Endothelial cell of umbilical vein (primary cell): ENCODE results near the gene CLEC16A. TPM values are rescaled to one million over a fixed set of nuclear protein-coding genes. Genes with fewer than 3 reads are reported as not detected.

Experiments used
- BruUV-seq: library from RNA; stranded (reverse); fragments of 400-500 nt; replicated peaks from 2 replicates; lab custom pipeline; 2021; lab: Mats Ljungman, UMichigan
- CTCF ChIA-PET: fragments of 300-600, 350-600 bp; sonication (Branson Sonifier 250); formaldehyde crosslinking; loops from one replicate; lab custom pipeline; 2021; ENCODE audit warnings: antibody characterized with exemption, inconsistent platforms; lab: Charles Lee
- POLR2A ChIA-PET: fragments of 300-600, 350-600 bp; sonication (Branson Sonifier 250); formaldehyde crosslinking; loops from one replicate; lab custom pipeline; 2021; ENCODE audit warnings: antibody characterized with exemption, inconsistent platforms; lab: Charles Lee
- DNase-seq: peaks from one replicate; pipeline ENCODE4 v3.0.0-alpha.2; 2011; ENCODE audit warnings: low read depth, low spot score
- FAIRE-seq: peaks from 2 replicates; lab custom pipeline; 2011; peaks lifted over from hg19 to GRCh38; lab: Jason Lieb, UNC
- H2AFZ ChIP-seq: 2 replicates; pipeline ENCODE4 v1.6.0; 2012; ENCODE audit warnings: low read depth, low read length, control low read depth, inconsistent platforms
- H3K27ac ChIP-seq: 2 replicates; pipeline ENCODE4 v1.5.1; 2011; ENCODE audit warnings: low read depth, mild to moderate bottlenecking, control low read depth, low read length, moderate library complexity; ENCODE audit not compliant: insufficient read depth
- H3K27me3 ChIP-seq, 2 experiments: 2 replicates each; pipeline versions ENCODE4 v1.6.0 to v1.6.1; 2011; ENCODE audit warnings: low read length in 2 of 2, mixed read lengths in 1 of 2; ENCODE audit not compliant: control insufficient read depth in 2 of 2, insufficient read depth in 2 of 2
- H3K36me3 ChIP-seq, 2 experiments: 2 replicates in 1 of 2; 3 replicates in 1 of 2; pipeline ENCODE4 v1.5.1; 2011; ENCODE audit warnings: low read length in 2 of 2, mild to moderate bottlenecking in 1 of 2, moderate library complexity in 1 of 2; ENCODE audit not compliant: control insufficient read depth in 2 of 2, insufficient read depth in 2 of 2; ENCODE audit errors: extremely low read depth in 1 of 2
- H3K4me1 ChIP-seq: 3 replicates; pipeline ENCODE4 v1.5.1; 2011; ENCODE audit warnings: mild to moderate bottlenecking, low read length; ENCODE audit not compliant: control insufficient read depth, insufficient read depth; ENCODE audit errors: extremely low read depth
- H3K4me2 ChIP-seq: 2 replicates; pipeline ENCODE4 v1.6.1; 2011; ENCODE audit warnings: low read length, control low read depth, mixed read lengths; ENCODE audit not compliant: insufficient read depth
- H3K4me3 ChIP-seq, 3 experiments: fragments of 200-600 bp in 1 of 3; sonication (generic), shearing (Covaris generic) in 1 of 3; replicated peaks in 1 of 3; 2 replicates each; pipeline ENCODE4 v1.5.1; 2011 to 2016; ENCODE audit warnings: control low read depth in 3 of 3, low read length in 3 of 3, mild to moderate bottlenecking in 2 of 3, inconsistent platforms in 1 of 3, low read depth in 1 of 3, moderate library complexity in 1 of 3; ENCODE audit not compliant: insufficient read depth in 1 of 3
- H3K79me2 ChIP-seq: 2 replicates; pipeline ENCODE4 v1.6.0; 2012; ENCODE audit warnings: low read length, inconsistent platforms; ENCODE audit not compliant: control insufficient read depth, insufficient read depth
- H3K9ac ChIP-seq: replicated peaks from 2 replicates; pipeline ENCODE3; 2011; ENCODE audit warnings: low read length, control low read depth; ENCODE audit not compliant: insufficient read depth; ENCODE audit errors: extremely low read depth
- H3K9me1 ChIP-seq: replicated peaks from 3 replicates; pipeline ENCODE4 v1.6.0; 2011; ENCODE audit warnings: mild to moderate bottlenecking, low read length; ENCODE audit not compliant: control insufficient read depth, insufficient read depth; ENCODE audit errors: extremely low read depth
- H3K9me3 ChIP-seq: replicated peaks from 2 replicates; pipeline ENCODE4 v1.5.1; 2012; ENCODE audit warnings: low read length, inconsistent platforms; ENCODE audit not compliant: control insufficient read depth, insufficient read depth
- H4K20me1 ChIP-seq: replicated peaks from 2 replicates; pipeline ENCODE3; 2011; ENCODE audit warnings: mild to moderate bottlenecking, low read length; ENCODE audit not compliant: control insufficient read depth, insufficient read depth; ENCODE audit errors: extremely low read depth
- EZH2 ChIP-seq: IDR thresholded peaks from 2 replicates; pipeline ENCODE4 v1.6.1; 2012; ENCODE audit warnings: borderline replicate concordance, low read depth, mild to moderate bottlenecking, moderate library complexity, low read length, inconsistent platforms; ENCODE audit not compliant: severe bottlenecking
- FOS ChIP-seq: IDR thresholded peaks from 2 replicates; pipeline ENCODE4 v1.6.1; 2011; ENCODE audit warnings: mild to moderate bottlenecking, low read length, moderate library complexity, borderline replicate concordance; ENCODE audit not compliant: insufficient read depth
- GATA2 ChIP-seq: IDR thresholded peaks from 2 replicates; pipeline ENCODE4 v1.7.0; 2011; ENCODE audit warnings: low read depth, mild to moderate bottlenecking, moderate library complexity, mixed read lengths, low read length; ENCODE audit not compliant: insufficient read length, insufficient read depth
- JUN ChIP-seq: IDR thresholded peaks from 2 replicates; pipeline ENCODE4 v1.6.1; 2011; ENCODE audit warnings: borderline replicate concordance, low read depth; ENCODE audit not compliant: insufficient read length, insufficient read depth
- MYC ChIP-seq: IDR thresholded peaks from one replicate; pipeline ENCODE4 v1.6.1; 2011; ENCODE audit warnings: mild to moderate bottlenecking, low read depth, low read length
- POLR2A ChIP-seq: IDR thresholded peaks from 2 replicates; pipeline ENCODE4 v1.6.1; 2012; ENCODE audit warnings: low read depth, mild to moderate bottlenecking, control low read depth, low read length
- POLR2AphosphoS5 ChIP-seq: IDR thresholded peaks from 2 replicates; pipeline ENCODE4 v1.6.1; 2012; ENCODE audit warnings: low read depth, mild to moderate bottlenecking, control low read depth, low read length, moderate library complexity; ENCODE audit not compliant: insufficient read depth
- dilution Hi-C: fragments of 300-500 bp; cut with MboI; formaldehyde crosslinking; loops from one replicate; pipeline ENCODE4 v1.15.0; 2019; ENCODE audit warnings: low sequenced_read_pairs; ENCODE audit not compliant: extremely low pct_ligation_motif_present
- intact Hi-C: fragments of 100-400 bp; cut with micrococcal nuclease; formaldehyde crosslinking; loops from one replicate; pipeline ENCODE4 v1.10.0; 2022
- polyA plus RNA-seq, 4 experiments: library from polyadenylated mRNA; depleted of rRNA in 3 of 4; stranded (reverse) in 3 of 4; unstranded in 1 of 4; fragments of >200 nt; gene quantifications; 2 replicates each; pipeline versions ENCODE4 v1.2.1 to v1.2.3, GENCODE V29; 2011 to 2012; ENCODE audit warnings: missing spikeins in 1 of 4
- total RNA-seq: library from RNA; stranded (reverse); gene quantifications from 2 replicates; pipeline ENCODE4 v1.2.3, GENCODE V29; 2021
- TF ChIP-seq, protein P1 (sequence below): IDR thresholded peaks from 2 replicates; pipeline ENCODE4 v1.6.1; 2011; ENCODE audit not compliant: insufficient read depth, insufficient read length
- TF ChIP-seq, protein P2 (sequence below), 2 donors: IDR thresholded peaks; 1 replicate in 1 of 2; 2 replicates in 1 of 2; pipeline ENCODE4 v1.5.1; 2011; ENCODE audit warnings: low read length in 2 of 2, mild to moderate bottlenecking in 2 of 2, moderate library complexity in 2 of 2, control low read depth in 1 of 2, inconsistent platforms in 1 of 2, low read depth in 1 of 2; ENCODE audit not compliant: insufficient read depth in 1 of 2; ENCODE audit errors: extremely low read depth in 1 of 2

Gene CLEC16A
- total and polyA plus RNA-seq, 2 donors (not counting 3 experiments of a cell fraction or from before 2014, with no cell fraction given) = 11.4 to 23.3 TPM

DNA sequence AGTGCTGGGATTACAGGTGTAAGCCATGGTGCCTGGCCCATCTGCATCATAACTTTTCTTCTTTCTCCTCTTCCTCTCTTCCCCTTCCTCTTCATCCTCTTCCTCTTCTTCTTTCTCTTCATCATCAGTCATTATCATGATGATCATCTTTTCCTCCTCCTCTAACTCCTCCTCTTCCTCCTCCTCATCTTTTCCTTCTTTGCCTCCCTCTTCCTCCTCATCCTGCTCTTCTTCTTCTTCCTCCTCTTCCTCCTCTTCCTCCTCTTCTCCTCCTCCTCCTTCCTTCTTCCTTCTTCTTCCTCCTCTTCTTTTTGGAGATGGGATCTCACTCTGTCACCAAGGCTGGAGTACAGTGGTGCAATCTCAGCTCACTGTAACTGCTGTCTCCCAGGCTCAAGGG lies 249.1 kb downstream of the CLEC16A start:
- Histone ChIP-seq H3K9ac (no peak overlapping the region), H3K9me1 (no peaks in the 10 kb centered on the region), H3K4me3 (no peak overlapping the region), H2AFZ (no peak overlapping the region), H3K9me3 (no peaks in the 10 kb centered on the region), H3K79me2 (no peaks in the 10 kb centered on the region), H4K20me1 (no peaks in the 10 kb centered on the region), H3K36me3 (no peaks in the 10 kb centered on the region), H3K4me2 (no peak overlapping the region), H3K27ac (no peak overlapping the region), H3K4me1 (no peaks in the 10 kb centered on the region), H3K27me3 (no peaks in the 10 kb centered on the region)
- TF ChIP-seq POLR2AphosphoS5 = no peak
- no peak for TF ChIP-seq POLR2A
- TF ChIP-seq EZH2 = no peak
- no peak for TF ChIP-seq JUN
- TF ChIP-seq, protein P1, sequence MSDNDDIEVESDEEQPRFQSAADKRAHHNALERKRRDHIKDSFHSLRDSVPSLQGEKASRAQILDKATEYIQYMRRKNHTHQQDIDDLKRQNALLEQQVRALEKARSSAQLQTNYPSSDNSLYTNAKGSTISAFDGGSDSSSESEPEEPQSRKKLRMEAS = no peak
- intact Hi-C loops = no loop called here
- no peak for DNase-seq
- ChIA-PET CTCF (no interaction called here), POLR2A (no interaction called here)
- dilution Hi-C loops = no loop called here
- FAIRE-seq = no peak
- BruUV-seq = no TSS peak

DNA sequence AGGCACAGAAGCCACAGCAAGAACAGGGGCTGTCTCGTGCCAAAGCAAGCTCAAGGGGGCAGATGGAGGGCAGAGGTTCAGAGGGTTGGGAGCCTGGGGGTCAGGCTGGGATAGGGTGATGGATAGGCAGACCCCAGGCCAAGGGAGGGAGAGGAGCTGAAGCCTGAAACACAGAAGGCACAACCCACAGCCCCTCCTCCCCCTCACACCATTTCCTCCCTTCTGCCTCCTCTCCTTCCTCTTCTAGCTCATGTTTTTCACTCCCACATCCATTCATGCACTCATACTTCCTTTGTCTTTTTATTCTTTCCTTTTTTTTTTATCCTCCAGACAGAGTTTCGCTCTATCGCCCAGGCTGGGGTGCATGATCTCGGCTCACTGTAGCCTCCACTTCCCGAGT lies 250.5 kb downstream of the CLEC16A start:
- ChIA-PET CTCF (interaction anchor here (0.9 to 1.2 kb wide), 3 partner anchors 11 to 149 kb away, joined by 3 read pairs; no protein-coding TSS in a partner anchor), POLR2A (no interaction called here)
- no peaks in the 10 kb centered on the region for H3K27me3 ChIP-seq
- FAIRE-seq (no peak), DNase-seq (no peak)
- H3K9me1 ChIP-seq = no peaks in the 10 kb centered on the region
- intact Hi-C loops (no loop called here), dilution Hi-C loops (no loop called here)
- H4K20me1 ChIP-seq = no peaks in the 10 kb centered on the region
- H3K4me3 ChIP-seq = no peak overlapping the region
- no peak overlapping the region for H2AFZ ChIP-seq
- H3K4me2 ChIP-seq = no peak overlapping the region
- H3K36me3 ChIP-seq = no peaks in the 10 kb centered on the region
- H3K4me1 ChIP-seq = no peaks in the 10 kb centered on the region
- no peaks in the 10 kb centered on the region for H3K79me2 ChIP-seq
- BruUV-seq = no TSS peak
- H3K9ac ChIP-seq = no peak overlapping the region
- TF ChIP-seq EZH2 (no peak), POLR2AphosphoS5 (no peak), JUN (no peak), FOS (no peak), POLR2A (no peak), GATA2 (no peak), MYC (no peak)
- TF ChIP-seq, protein P2, sequence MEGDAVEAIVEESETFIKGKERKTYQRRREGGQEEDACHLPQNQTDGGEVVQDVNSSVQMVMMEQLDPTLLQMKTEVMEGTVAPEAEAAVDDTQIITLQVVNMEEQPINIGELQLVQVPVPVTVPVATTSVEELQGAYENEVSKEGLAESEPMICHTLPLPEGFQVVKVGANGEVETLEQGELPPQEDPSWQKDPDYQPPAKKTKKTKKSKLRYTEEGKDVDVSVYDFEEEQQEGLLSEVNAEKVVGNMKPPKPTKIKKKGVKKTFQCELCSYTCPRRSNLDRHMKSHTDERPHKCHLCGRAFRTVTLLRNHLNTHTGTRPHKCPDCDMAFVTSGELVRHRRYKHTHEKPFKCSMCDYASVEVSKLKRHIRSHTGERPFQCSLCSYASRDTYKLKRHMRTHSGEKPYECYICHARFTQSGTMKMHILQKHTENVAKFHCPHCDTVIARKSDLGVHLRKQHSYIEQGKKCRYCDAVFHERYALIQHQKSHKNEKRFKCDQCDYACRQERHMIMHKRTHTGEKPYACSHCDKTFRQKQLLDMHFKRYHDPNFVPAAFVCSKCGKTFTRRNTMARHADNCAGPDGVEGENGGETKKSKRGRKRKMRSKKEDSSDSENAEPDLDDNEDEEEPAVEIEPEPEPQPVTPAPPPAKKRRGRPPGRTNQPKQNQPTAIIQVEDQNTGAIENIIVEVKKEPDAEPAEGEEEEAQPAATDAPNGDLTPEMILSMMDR (IDR thresholded peaks at IDR 0.05; ENCODE audit: extremely low read depth in 1 of 2, insufficient read depth in 1 of 2, low read depth in 1 of 2, low read length in 2 of 2) = no peak
- TF ChIP-seq, protein P1 = no peak
- no peaks in the 10 kb centered on the region for H3K9me3 ChIP-seq
- no peak overlapping the region for H3K27ac ChIP-seq
